H1 (cell line): Measurements from ENCODE around the gene HYAL1. TPM values are rescaled to one million over a fixed set of nuclear protein-coding genes. Genes with fewer than 3 reads are reported as not detected.

Experiments used
- JUN ChIP-seq: IDR thresholded peaks from 2 replicates; pipeline ENCODE4 v1.6.1; 2011; ENCODE audit warnings: low read depth, mild to moderate bottlenecking, improper control_type of control experiment, low read length
- JUND ChIP-seq: IDR thresholded peaks from 2 replicates; pipeline ENCODE4 v1.6.1; 2011; ENCODE audit warnings: mild to moderate bottlenecking, improper control_type of control experiment, low read length
- POLR2AphosphoS5 ChIP-seq: IDR thresholded peaks from 2 replicates; pipeline ENCODE4 v1.6.1; 2011; ENCODE audit warnings: low read depth, low read length
- polyA plus RNA-seq, 7 experiments: library from polyadenylated mRNA; depleted of rRNA in 3 of 7; stranded (reverse) in 5 of 7; unstranded in 2 of 7; fragments of >200 nt in 5 of 7; fragments of 200-250 nt in 2 of 7; gene quantifications; 1 replicate in 5 of 7; 2 replicates in 1 of 7; 4 replicates in 1 of 7; pipeline versions ENCODE4 v1.2.1 to v1.2.3, GENCODE V29; 2011 to 2013; ENCODE audit warnings: missing spikeins in 2 of 7, mixed read lengths in 2 of 7
- total RNA-seq: library from RNA; stranded (reverse); fragmentation: NEBNext Ultra II Directional; extraction: Animal tissue kit (Norgen Biotek cat#: 25700); gene quantifications from 2 replicates; pipeline ENCODE4 v1.2.1, GENCODE V29; 2021

Gene HYAL1
- total and polyA plus RNA-seq, 2 of the 8 experiments (the other 6 are each of a cell fraction or from before 2014, with no cell fraction given), result 2.0 to 5.4 TPM

DNA sequence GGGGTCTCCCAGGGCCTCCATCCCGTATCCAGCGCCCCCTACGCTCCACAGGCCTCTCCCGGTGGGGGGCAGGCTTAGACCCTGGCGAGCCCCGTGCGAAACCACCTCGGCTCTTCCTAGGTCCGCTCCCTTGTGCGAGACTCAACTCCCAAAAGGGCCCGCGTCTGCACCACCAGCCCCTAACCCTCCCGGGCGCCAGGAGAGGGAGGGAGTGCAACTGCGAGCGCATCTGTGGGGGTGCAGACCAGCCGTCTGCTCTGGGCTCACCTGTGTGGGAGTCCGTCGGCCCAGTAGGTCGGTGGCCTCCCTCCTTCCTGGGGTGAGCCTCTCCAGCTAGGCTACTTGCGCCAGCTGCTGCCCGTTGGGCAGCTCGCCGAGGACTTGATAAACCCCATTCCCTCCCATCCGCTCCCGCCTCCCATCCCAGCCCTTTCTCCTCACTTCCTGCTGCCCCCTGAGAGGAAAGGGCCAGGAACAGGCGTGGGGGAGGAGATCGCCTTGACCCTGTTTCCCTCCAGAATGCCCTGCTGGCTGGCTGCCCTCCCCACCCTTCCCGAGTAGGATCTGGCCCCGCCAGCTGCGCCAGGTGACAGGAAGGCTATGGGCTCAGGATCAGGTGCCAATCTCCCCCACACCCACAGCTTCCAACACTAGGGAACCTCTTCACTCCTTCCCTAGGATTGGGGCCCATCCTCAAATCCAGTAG lies 19.2 kb upstream of the HYAL1 start, which contains the start of gene HYAL2 (continued):
- TF ChIP-seq POLR2AphosphoS5 (no peak; the same call in 1 of the 2 replicates), JUN (no peak), JUND (no peak)
